ENCODE measurements around the gene IGFBP2.
"Not testable (repeated sequence)": the region's sequence is repeated elsewhere in the genome, so short reads cannot be mapped to it uniquely, and the experiment has no call there.

IGFBP2 gene

GRCh38 chr2:216632952-216633615, at the start of gene IGFBP2:
Gene IGFBP2, plus strand, starts transcription at chr2:216633420. Its CDS starts 104 bp downstream, at chr2:216633524.
- peak in 1 of 2 donors; percentile 3 for DNase-seq

- no peak for DNase-seq
Observed at GRCh38 chr2:216583606-216584005, 49.6 kb upstream of the IGFBP2 start.

- no peak for DNase-seq
Observed at GRCh38 chr2:216584112-216584511, 49.1 kb upstream of the IGFBP2 start.

- no peak for DNase-seq
Observed at GRCh38 chr2:216585441-216585840, 47.8 kb upstream of the IGFBP2 start.

GRCh38 chr2:216588861-216589710, 44.1 kb upstream of the IGFBP2 start:
- no peak for DNase-seq

- no peak for DNase-seq
Observed at GRCh38 chr2:216589791-216590190, 43.4 kb upstream of the IGFBP2 start.

GRCh38 chr2:216590780-216591179, 42.4 kb upstream of the IGFBP2 start:
- DNase-seq: no peak

- DNase-seq: no peak
Observed at GRCh38 chr2:216591480-216591879, 41.7 kb upstream of the IGFBP2 start.

- DNase-seq: no peak
Observed at GRCh38 chr2:216594081-216594480, 39.1 kb upstream of the IGFBP2 start.

- no peak for DNase-seq
Observed at GRCh38 chr2:216596236-216596979, 36.8 kb upstream of the IGFBP2 start.

- no peak for DNase-seq
Observed at GRCh38 chr2:216596980-216597509, 36.2 kb upstream of the IGFBP2 start.

GRCh38 chr2:216597825-216598224, 35.4 kb upstream of the IGFBP2 start:
- not testable (repeated sequence) for DNase-seq

- DNase-seq: no peak
Observed at GRCh38 chr2:216601632-216602409, 31.4 kb upstream of the IGFBP2 start.

- no peak for DNase-seq
Observed at GRCh38 chr2:216603010-216603883, 30.0 kb upstream of the IGFBP2 start.

- no peak for DNase-seq
Observed at GRCh38 chr2:216603884-216604245, 29.4 kb upstream of the IGFBP2 start.

GRCh38 chr2:216604458-216604857, 28.8 kb upstream of the IGFBP2 start:
- DNase-seq: no peak

GRCh38 chr2:216606551-216607276, 26.5 kb upstream of the IGFBP2 start:
- peak in 1 of 2 donors; percentile 12 for DNase-seq

- no peak for DNase-seq
Observed at GRCh38 chr2:216607277-216607560, 26.0 kb upstream of the IGFBP2 start.

GRCh38 chr2:216608525-216608924, 24.7 kb upstream of the IGFBP2 start:
- DNase-seq: no peak

GRCh38 chr2:216615298-216616082, 17.7 kb upstream of the IGFBP2 start:
- no peak for DNase-seq
